ENCODE results near the gene XIRP2.

DNA sequence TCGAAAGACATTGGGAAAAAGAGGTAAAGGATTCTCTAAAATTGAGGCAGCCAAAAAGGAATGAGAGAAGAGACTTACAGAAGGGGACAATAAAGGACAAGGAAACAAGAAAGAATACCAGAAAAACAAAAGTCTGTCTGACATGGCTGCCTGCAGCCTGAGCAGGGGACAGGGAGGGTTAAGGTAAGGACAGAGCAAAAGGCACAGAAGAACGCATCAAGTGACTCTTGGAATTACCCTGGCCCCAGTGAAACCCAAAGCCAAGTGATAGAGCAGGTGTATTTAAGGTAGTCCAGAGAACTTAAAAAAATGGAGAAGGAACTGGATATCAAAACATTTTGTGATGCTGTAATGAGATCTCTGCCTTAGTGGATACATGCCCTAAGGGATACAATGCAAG, 47.1 kb upstream of the XIRP2 start:
- TF ChIP-seq, protein P1, sequence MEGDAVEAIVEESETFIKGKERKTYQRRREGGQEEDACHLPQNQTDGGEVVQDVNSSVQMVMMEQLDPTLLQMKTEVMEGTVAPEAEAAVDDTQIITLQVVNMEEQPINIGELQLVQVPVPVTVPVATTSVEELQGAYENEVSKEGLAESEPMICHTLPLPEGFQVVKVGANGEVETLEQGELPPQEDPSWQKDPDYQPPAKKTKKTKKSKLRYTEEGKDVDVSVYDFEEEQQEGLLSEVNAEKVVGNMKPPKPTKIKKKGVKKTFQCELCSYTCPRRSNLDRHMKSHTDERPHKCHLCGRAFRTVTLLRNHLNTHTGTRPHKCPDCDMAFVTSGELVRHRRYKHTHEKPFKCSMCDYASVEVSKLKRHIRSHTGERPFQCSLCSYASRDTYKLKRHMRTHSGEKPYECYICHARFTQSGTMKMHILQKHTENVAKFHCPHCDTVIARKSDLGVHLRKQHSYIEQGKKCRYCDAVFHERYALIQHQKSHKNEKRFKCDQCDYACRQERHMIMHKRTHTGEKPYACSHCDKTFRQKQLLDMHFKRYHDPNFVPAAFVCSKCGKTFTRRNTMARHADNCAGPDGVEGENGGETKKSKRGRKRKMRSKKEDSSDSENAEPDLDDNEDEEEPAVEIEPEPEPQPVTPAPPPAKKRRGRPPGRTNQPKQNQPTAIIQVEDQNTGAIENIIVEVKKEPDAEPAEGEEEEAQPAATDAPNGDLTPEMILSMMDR (IDR thresholded peaks at IDR 0.05), result no peak
- TF ChIP-seq POLR2A (IDR thresholded peaks at IDR 0.05) (no peak), EP300 (IDR thresholded peaks at IDR 0.05; ENCODE audit: low read depth) (no peak)

Data from transverse colon (tissue), 3 donors.